ENCODE data around the gene HMGN4.

GRCh38 chr6:26526928-26527327, 11.2 kb upstream of the HMGN4 start:
- no peak for TF ChIP-seq RFX5 (IDR thresholded peaks at IDR 0.05; ENCODE audit: low read depth, low read length)
- no peak for TF ChIP-seq TBP (optimal IDR thresholded peaks at IDR 0.05; ENCODE audit: low read depth, low read length)

Measured in K562 (cell line).